NCI-H2081 (cell line): Measurements from ENCODE around the gene PIP4K2A.
"Not testable (repeated sequence)": the region's sequence is repeated elsewhere in the genome, so short reads cannot be mapped to it uniquely, and the experiment has no call there.

Source experiments
- DNase-seq, 2 experiments: peaks; one replicate each; lab custom pipeline; 2025; lab: John Stamatoyannopoulos, UW

The PIP4K2A gene

DNA sequence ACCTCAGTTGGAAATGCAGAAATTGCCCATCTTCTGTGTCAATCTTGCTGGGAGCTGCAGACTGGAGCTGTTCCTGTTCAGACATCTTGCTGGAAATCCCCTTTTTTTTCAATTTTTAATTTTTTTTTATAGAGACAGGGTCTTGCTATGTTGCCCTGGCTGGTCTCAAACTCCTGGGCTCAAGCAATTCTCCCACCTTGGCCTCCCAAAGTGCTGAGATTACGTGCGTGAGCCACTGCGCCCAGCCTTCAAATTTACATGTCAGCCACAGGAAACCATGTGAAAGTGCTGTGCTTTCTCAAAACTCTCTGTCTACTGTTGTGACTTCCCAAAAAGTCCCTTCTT lies 200.0 kb downstream of the PIP4K2A start:
- not testable (repeated sequence) for DNase-seq

DNA sequence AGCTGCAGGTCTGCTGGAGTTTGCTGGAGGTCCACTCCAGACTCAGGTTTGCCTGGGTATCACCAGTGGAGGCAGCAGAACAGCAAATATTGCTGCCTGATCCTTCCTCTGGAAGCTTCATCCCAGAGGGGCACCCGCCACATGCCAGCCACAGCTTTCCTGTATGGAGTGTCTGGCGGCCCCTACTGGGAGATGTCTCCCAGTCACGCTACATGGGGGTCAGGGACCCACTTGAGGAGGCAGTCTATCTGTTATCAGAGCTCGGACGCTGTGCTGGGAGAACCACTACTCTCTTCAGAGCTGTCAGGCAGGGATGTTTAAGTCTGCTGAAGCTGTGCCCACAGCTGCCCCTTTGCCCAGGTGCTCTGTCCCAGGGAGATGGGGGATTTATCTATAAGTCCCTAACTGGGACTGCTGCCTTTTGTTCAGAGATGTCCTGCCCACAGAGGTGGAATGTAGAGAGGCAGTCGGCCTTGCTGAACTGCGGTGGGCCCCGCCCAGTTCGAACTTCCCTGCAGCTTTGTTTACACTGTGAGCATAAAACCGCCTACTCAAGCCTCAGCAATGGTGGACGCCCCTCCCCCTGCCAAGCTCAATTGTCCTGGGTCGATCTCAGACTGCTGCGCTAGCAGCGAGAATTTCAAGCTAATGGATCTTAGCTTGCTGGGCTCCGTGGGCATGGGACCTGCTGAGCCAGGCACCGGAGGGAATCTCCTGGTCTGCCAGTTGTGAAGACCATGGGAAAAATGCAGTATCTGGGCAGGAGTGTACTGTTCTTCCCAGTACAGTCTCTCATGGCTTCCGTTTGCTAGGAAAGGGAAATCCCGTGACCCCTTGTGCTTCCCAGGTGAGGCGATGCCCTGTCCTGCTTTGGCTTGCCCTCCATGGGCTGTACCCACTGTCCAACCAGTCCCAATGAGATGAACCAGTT lies 200.6 kb downstream of the PIP4K2A start:
- DNase-seq = not testable (repeated sequence)

- not testable (repeated sequence) for DNase-seq
Measured at GRCh38 chr10:22512015-22512414, 202.4 kb downstream of the PIP4K2A start.

DNA sequence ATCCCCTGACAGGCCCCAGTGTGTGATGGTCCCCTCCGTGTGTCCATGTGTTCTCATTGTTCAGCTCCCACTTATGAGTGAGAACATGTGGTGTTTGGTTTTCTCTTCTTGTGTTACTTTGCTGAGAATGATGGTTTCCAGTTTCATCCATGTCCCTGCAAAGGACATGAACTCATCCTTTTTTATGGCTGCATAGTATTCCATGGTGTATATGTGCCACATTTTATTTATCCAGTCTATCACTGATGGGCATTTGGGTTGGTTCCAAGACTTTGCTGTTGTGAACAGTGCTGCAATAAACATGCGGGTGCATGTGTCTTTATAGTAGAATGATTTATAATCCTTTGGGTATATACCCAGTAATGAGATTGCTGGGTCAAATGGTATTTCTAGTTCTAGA lies 206.2 kb downstream of the PIP4K2A start:
- not testable (repeated sequence) for DNase-seq

DNA sequence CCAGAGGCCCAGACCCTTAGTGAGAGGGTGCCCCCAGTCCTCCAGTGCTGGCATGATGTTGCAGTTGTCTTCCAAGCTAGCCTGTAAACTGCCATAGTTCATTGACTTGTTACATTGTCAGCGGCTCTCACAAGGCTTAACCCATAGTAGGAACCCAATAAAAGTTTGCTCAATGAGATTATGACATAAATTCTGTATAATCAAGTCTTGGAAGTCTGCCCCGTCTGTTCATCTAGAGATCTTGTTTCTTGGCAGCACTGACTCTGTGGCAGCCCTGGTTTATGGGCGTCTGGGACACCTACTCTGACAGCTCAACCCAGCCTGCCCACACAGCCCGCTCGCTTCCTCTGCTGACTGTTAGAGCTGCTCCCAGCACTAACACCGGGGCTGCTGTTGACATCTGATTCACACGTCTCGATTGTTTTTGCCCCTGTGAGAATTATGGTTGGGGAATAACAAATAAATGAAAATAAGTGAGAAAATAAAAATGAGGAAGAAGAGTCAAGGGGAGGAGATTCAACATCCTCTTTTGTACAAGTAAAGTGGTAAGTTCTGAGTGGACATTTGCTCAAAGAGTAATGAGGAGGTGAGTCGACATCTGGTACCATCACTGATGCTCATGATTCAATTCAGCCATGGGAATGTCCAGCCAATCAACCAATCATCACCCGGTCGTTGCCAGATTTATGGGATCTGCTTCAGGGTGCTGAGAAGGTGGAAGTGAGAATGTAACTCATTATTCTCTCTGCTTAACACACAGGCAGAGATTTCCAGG lies 208.3 kb downstream of the PIP4K2A start:
- no peak for DNase-seq

GRCh38 chr10:22504766-22505165 lies 209.6 kb downstream of the PIP4K2A start:
- no peak for DNase-seq

DNA sequence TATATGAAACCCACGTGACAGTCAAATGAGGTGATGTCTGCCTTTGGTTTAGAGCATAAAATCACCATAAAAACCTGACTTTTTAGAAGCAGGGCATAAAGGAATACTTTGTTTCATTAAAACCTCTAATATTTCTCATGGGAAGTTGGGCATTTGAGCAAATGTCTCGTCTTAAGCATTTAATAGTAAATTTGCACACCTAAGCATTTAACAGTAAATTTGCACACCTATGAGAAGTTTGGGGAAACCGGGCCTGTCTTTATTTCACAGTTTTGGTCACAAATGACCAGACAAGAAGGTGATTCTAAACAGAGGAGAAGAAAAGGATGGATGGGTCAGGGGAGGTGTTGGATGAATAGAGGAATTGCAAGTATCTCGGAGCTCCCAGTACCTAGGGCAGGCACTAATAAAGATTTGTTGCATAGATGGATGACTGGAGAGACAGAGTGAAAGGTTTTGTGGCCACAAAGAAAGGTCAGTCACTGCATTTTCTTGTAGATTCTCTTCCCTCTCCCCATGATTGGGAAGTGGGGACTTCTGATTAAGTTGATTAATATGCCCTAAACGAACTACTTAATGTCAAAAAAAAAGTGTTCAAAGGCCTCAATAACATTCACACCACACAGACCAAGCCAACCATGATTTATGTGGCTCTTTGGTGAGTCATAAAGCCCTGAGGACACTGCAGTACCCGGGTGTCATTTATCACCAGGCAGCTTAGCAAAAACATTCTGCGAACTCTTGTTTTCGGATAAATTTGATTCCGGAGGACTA lies 210.9 kb downstream of the PIP4K2A start:
- no peak for DNase-seq

DNA sequence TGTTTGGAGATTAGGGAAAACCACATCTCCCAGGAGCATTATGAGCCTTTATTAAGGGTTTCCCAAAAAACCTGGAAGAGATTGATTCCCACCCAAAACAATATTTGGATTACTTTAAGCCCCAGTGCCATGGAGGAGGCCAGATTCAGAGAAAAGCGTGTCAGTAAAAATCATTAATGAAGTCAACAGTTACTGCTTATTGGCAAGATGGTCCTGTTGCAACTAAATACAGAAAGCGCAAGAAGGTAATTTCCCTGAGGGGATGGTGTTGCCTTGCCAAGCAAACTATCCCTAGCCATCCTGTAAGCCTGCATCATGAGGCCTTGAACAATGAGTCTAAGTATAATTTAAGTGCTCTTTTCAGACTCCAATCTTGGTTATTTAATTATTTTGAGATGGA lies 212.5 kb downstream of the PIP4K2A start:
- no peak for DNase-seq

DNA sequence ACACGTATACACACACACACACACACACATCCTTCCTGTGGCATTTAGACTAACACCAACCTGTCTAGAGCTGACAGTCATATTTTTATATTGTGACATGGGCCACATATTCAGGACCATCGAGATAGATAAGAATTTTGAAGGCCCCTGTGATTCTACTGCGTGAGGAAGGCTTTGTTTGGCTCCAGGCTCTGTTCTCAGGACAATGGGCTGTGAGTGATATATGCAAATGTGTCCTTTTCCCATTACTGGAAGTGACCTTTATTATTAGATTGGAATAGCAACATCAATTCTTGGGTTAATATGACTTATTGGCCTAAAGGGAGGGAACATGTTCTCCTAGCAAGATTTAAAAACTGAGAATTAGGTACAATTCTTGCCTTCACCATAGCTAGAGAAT lies 213.0 kb downstream of the PIP4K2A start:
- no peak for DNase-seq

DNA sequence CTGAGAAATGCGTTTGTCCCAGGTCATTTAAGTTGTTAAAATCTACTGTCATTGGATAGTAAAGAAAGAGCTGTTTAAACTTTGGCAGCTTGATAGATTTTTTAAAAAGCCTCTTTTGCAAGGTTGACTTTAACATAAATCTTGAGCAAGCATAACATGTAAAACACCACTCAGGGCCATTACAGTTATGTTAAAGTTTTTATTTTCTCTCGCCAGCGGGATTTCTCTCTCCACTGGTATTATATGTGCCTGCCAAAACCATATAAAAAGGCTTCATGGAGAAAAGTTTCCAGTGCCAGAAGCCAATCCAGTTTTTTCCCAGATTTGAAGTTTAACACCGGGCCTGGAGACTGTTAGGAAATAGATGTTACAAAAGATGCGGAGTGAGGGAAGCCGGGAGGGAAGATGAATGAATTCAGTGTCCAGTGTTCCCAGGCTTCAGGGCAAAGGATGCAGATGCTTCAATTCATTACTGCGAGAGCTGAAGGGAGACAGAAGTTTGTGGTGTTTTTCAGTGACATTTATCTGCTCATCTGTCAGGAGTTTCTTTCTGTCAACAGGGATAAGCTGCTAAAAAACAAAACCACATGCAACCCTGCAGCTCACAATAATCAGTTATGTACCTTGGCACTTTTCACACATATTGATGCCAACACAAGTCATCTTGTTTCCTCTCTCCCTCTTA lies 213.6 kb downstream of the PIP4K2A start:
- DNase-seq = no peak

GRCh38 chr10:22499973-22500372 lies 214.4 kb downstream of the PIP4K2A start:
- not testable (repeated sequence) for DNase-seq

GRCh38 chr10:22495396-22495795 lies 219.0 kb downstream of the PIP4K2A start:
- no peak for DNase-seq

- DNase-seq = no peak
Measured at GRCh38 chr10:22494007-22494406, 220.4 kb downstream of the PIP4K2A start.

DNA sequence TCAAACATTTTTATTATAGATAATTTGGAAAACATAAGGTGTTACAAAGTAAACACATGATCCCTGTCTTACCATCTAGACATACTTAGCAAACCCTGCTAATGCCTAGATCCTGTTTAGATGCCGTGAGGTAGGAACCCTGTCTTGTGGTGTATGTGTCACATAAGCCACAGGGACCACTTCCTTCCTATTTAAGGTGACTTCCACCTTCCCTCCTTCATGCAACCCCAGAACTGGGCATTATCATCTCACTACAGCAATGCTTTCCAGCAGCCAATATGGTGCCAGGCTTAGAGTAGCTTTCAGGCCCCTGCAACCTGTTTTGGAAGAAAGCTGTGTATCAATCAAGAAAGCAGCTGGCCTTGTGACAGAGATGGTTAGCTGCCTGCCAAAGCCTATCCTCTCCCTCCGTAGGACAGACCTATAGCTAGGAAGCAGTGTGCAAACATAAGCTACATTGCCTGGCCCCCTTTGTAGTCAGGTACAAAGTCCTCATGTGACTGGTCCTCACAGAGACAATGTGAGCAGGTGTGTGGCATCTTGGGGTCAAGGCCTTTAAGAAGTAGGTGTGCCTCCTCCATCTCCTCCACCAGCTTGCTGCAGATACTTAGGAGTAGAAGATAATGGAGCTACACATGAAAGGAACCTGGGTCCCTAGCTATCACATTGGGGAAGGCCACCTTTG lies 222.3 kb downstream of the PIP4K2A start:
- DNase-seq = no peak

DNA sequence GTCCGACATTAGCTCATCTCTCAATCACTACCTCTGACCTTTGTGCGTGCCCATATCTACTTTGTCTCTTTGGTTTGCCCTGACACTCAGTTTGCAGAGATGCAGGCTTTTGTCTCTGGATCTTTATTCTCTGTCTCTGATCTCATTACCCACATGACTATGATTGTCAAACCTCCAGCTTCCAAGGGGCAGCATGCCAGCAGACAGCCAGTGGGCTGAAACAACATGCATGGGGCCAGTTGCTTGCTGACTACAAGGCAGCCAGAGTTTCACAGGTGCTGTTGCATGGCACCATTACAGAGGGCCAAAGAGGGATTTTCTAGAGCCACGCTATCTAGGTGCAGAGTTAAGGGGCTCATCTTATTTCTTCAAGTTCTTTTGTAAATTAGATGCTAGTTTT lies 222.9 kb downstream of the PIP4K2A start:
- no peak for DNase-seq

DNA sequence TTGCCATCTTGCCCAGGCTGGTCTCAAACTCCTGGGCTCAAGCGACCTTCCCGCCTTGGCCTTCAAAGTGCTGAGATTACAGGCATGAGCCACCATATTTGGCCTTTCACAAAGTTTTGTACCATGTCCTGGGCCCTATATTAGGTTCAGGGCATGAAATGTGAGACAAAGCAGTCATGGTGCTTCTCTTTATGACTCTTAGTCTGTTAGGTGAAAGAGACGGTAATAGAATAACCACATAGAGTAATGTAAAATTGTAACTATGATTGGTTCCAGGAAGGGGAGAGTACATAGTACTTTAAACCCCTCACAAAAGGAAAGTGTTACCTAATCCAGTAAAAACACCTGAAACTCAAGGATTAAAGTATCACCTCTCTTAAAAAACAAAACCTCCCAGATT lies 224.4 kb downstream of the PIP4K2A start:
- no peak for DNase-seq

GRCh38 chr10:22489467-22489866 lies 224.9 kb downstream of the PIP4K2A start:
- DNase-seq = no peak

GRCh38 chr10:22486431-22486830 lies 227.9 kb downstream of the PIP4K2A start:
- no peak for DNase-seq
